H9 (cell line): ENCODE data around the gene FILIP1. TPM values are rescaled to one million over a fixed set of nuclear protein-coding genes. Genes with fewer than 3 reads are reported as not detected.

Source experiments
- DNase-seq: peaks from one replicate; pipeline ENCODE4 v3.0.0-alpha.2; 2017
- H2AFZ ChIP-seq: one replicate; pipeline ENCODE4 v1.6.1; 2013; ENCODE audit warnings: mild to moderate bottlenecking, low read length, control low read depth, moderate library complexity
- H2AK5ac ChIP-seq: 2 replicates; pipeline ENCODE4 v1.6.1; 2013; ENCODE audit warnings: low read length, control low read depth, mixed read lengths; ENCODE audit not compliant: insufficient read length
- H2BK120ac ChIP-seq: one replicate; pipeline ENCODE4 v1.6.1; 2013; ENCODE audit warnings: low read depth, mild to moderate bottlenecking, low read length, control low read depth, inconsistent platforms; ENCODE audit not compliant: poor library complexity, severe bottlenecking
- H2BK12ac ChIP-seq: 2 replicates; pipeline ENCODE4 v1.6.1; 2013; ENCODE audit warnings: low read length, control low read depth, mixed read lengths, low read depth; ENCODE audit not compliant: insufficient read length
- H2BK15ac ChIP-seq: 2 replicates; pipeline ENCODE4 v1.6.1; 2013; ENCODE audit warnings: low read depth, low read length, control low read depth
- H2BK20ac ChIP-seq: one replicate; pipeline ENCODE4 v1.6.1; 2013; ENCODE audit warnings: low read depth, mild to moderate bottlenecking, low read length, control low read depth, inconsistent platforms; ENCODE audit not compliant: poor library complexity, severe bottlenecking
- H2BK5ac ChIP-seq: 2 replicates; pipeline ENCODE4 v1.6.1; 2013; ENCODE audit warnings: low read length, control low read depth, mixed read lengths; ENCODE audit not compliant: insufficient read length
- H3K14ac ChIP-seq: 2 replicates; pipeline ENCODE4 v1.6.1; 2013; ENCODE audit warnings: low read length, control low read depth; ENCODE audit not compliant: insufficient read depth
- H3K18ac ChIP-seq: 2 replicates; pipeline ENCODE4 v1.6.1; 2013; ENCODE audit warnings: low read depth, mild to moderate bottlenecking, mixed read lengths, low read length, control low read depth; ENCODE audit not compliant: insufficient read length
- H3K23ac ChIP-seq: 2 replicates; pipeline ENCODE4 v1.6.1; 2013; ENCODE audit warnings: low read length, control low read depth, mixed read lengths, low read depth; ENCODE audit not compliant: insufficient read length
- H3K23me2 ChIP-seq: 2 replicates; pipeline ENCODE4 v1.6.1; 2013; ENCODE audit warnings: low read depth, mild to moderate bottlenecking, mixed read lengths, low read length, control low read depth; ENCODE audit not compliant: insufficient read length, poor library complexity, severe bottlenecking
- H3K27ac ChIP-seq: 2 replicates; pipeline ENCODE4 v1.5.1; 2013; ENCODE audit warnings: low read length, control low read depth, mixed read lengths, low read depth; ENCODE audit not compliant: insufficient read length
- H3K27me3 ChIP-seq: 2 replicates; pipeline ENCODE4 v1.6.1; 2013; ENCODE audit warnings: low read length, control low read depth, inconsistent platforms; ENCODE audit not compliant: insufficient read depth
- H3K4ac ChIP-seq: 2 replicates; pipeline ENCODE4 v1.6.1; 2013; ENCODE audit warnings: low read depth, mild to moderate bottlenecking, control low read depth, inconsistent platforms, low read length, moderate library complexity
- H3K4me1 ChIP-seq: 2 replicates; pipeline ENCODE4 v1.6.1; 2013; ENCODE audit warnings: low read length, control low read depth, inconsistent platforms; ENCODE audit not compliant: insufficient read depth
- H3K4me2 ChIP-seq: 2 replicates; pipeline ENCODE4 v1.6.1; 2013; ENCODE audit warnings: low read length, control low read depth, mixed read lengths; ENCODE audit not compliant: insufficient read length, insufficient read depth
- H3K56ac ChIP-seq: 2 replicates; pipeline ENCODE4 v1.6.1; 2013; ENCODE audit warnings: low read depth, mild to moderate bottlenecking, mixed read lengths, low read length, control low read depth; ENCODE audit not compliant: insufficient read length
- H3K79me1 ChIP-seq: 2 replicates; pipeline ENCODE4 v1.6.1; 2013; ENCODE audit warnings: low read depth, mild to moderate bottlenecking, moderate library complexity, low read length, control low read depth, inconsistent platforms; ENCODE audit not compliant: insufficient read depth, poor library complexity, severe bottlenecking
- H3K79me2 ChIP-seq: 2 replicates; pipeline ENCODE4 v1.6.1; 2013; ENCODE audit warnings: low read length, control low read depth, inconsistent platforms; ENCODE audit not compliant: insufficient read depth
- H3K9ac ChIP-seq: 2 replicates; pipeline ENCODE4 v1.6.1; 2013; ENCODE audit warnings: low read length, control low read depth, mixed read lengths; ENCODE audit not compliant: insufficient read length; ENCODE audit errors: extremely low read depth
- H3K9me3 ChIP-seq: one replicate; pipeline ENCODE4 v1.6.1; 2013; ENCODE audit warnings: low read depth, low read length, inconsistent platforms; ENCODE audit not compliant: control insufficient read depth
- H3T11ph ChIP-seq: one replicate; pipeline ENCODE4 v1.6.1; 2013; ENCODE audit warnings: mild to moderate bottlenecking, low read length, control low read depth, inconsistent platforms
- H4K20me1 ChIP-seq: one replicate; pipeline ENCODE4 v1.6.1; 2013; ENCODE audit not compliant: control insufficient read depth, insufficient read length, insufficient read depth
- H4K5ac ChIP-seq: 2 replicates; pipeline ENCODE4 v1.6.1; 2013; ENCODE audit warnings: low read depth, mild to moderate bottlenecking, mixed read lengths, low read length, control low read depth; ENCODE audit not compliant: insufficient read length
- H4K8ac ChIP-seq: replicated peaks from 2 replicates; pipeline ENCODE4 v1.6.1; 2013; ENCODE audit warnings: low read length, control low read depth, mixed read lengths, low read depth; ENCODE audit not compliant: insufficient read length
- H4K91ac ChIP-seq: 2 replicates; pipeline ENCODE4 v1.6.1; 2013; ENCODE audit warnings: low read depth, mild to moderate bottlenecking, moderate library complexity, mixed read lengths, low read length, control low read depth; ENCODE audit not compliant: insufficient read length
- H3K27ac Mint-ChIP-seq, 3 experiments: 2 replicates in 2 of 3; 3 replicates in 1 of 3; pipeline ENCODE4 v1.8.0; 2020 to 2021; ENCODE audit warnings: mixed read lengths in 3 of 3, mild to moderate bottlenecking in 1 of 3, moderate library complexity in 1 of 3
- H3K27me3 Mint-ChIP-seq: 2 replicates; pipeline ENCODE4 v1.8.0; 2021; ENCODE audit warnings: low read depth, mild to moderate bottlenecking, moderate library complexity, mixed read lengths
- H3K36me3 Mint-ChIP-seq, 3 experiments: 2 replicates in 2 of 3; 3 replicates in 1 of 3; pipeline ENCODE4 v1.8.0; 2020 to 2021; ENCODE audit warnings: low read depth in 3 of 3, mixed read lengths in 3 of 3; ENCODE audit not compliant: insufficient read depth in 1 of 3
- H3K4me1 Mint-ChIP-seq, 2 experiments: 2 replicates each; pipeline ENCODE4 v1.8.0; 2020; ENCODE audit warnings: mixed read lengths in 2 of 2
- H3K4me3 Mint-ChIP-seq, 2 experiments: 2 replicates in 1 of 2; 3 replicates in 1 of 2; pipeline ENCODE4 v1.8.0; 2020 to 2021; ENCODE audit warnings: mild to moderate bottlenecking in 2 of 2, mixed read lengths in 2 of 2, moderate library complexity in 1 of 2
- H3K9me3 Mint-ChIP-seq, 2 experiments: 2 replicates in 1 of 2; 3 replicates in 1 of 2; pipeline ENCODE4 v1.8.0; 2020; ENCODE audit warnings: mild to moderate bottlenecking in 2 of 2, mixed read lengths in 2 of 2, moderate library complexity in 1 of 2
- CTCF ChIP-seq: fragments of 200-600 bp; sonication (generic); conservative IDR thresholded peaks from 3 replicates; pipeline ENCODE4 v1.8.0; 2021; ENCODE audit warnings: antibody characterized with exemption, mild to moderate bottlenecking
- WGBS: extraction: QIAGEN DNeasy Blood & Tissue Kit; methylation state at CpG from one replicate; pipeline ENCODE4 v1.1.7; 2013; ENCODE audit warnings: missing lambda C conversion rate, low lambda C conversion rate, mixed read lengths; ENCODE audit not compliant: insufficient read length; ENCODE audit errors: extremely low coverage; 5-methylcytosine and 5-hydroxymethylcytosine counted together
- total RNA-seq: library from RNA; stranded (reverse); gene quantifications from 2 replicates; pipeline ENCODE4 v1.2.1, GENCODE V29; 2021

FILIP1 gene
- total RNA-seq, 1 experiment from 2014 or later: 10.5 TPM

GRCh38 chr6:75501756-75502155 is 8.2 kb upstream of the FILIP1 start:
- H4K8ac ChIP-seq: no peak overlapping the region
- no CpG with 5 or more reads among the region's 4 CpGs for WGBS
- H3K18ac ChIP-seq: no peak overlapping the region
- H3K14ac ChIP-seq: no peak overlapping the region
- no peaks in the 10 kb centered on the region for H3K9me3 ChIP-seq
- no peak overlapping the region for H3K4ac ChIP-seq
- H2BK12ac ChIP-seq: no peak overlapping the region
- no peak for DNase-seq
- no peak overlapping the region for H3K27ac ChIP-seq
- H3K56ac ChIP-seq: no peak overlapping the region
- H3K4me2 ChIP-seq: no peak overlapping the region
- no peaks in the 10 kb centered on the region for H3K23me2 ChIP-seq
- no peaks in the 10 kb centered on the region for H3K36me3 Mint-ChIP-seq
- no peak overlapping the region for H3T11ph ChIP-seq
- H4K20me1 ChIP-seq: no peaks in the 10 kb centered on the region
- H3K9me3 Mint-ChIP-seq: no peaks in the 10 kb centered on the region
- H2BK5ac ChIP-seq: no peak overlapping the region
- no peaks in the 10 kb centered on the region for H3K79me1 ChIP-seq
- no peaks in the 10 kb centered on the region; the same call in 1 of the 2 replicates for H3K4me1 ChIP-seq
- no peak for TF ChIP-seq CTCF
- H3K27ac Mint-ChIP-seq: peak overlapping the region in 1 of 3 experiments; percentile 66; a peak in 1 of 7 replicates
- peak overlapping the region; percentile 82 for H2AFZ ChIP-seq
- H2BK20ac ChIP-seq: no peak overlapping the region
- H4K5ac ChIP-seq: no peak overlapping the region
- no peaks in the 10 kb centered on the region for H3K27me3 ChIP-seq
- no peak overlapping the region for H2BK15ac ChIP-seq
- H3K4me1 Mint-ChIP-seq: peaks cover 14 to 17% of the 10 kb centered on the region in 2 experiments
- H3K27me3 Mint-ChIP-seq: no peaks in the 10 kb centered on the region; the same call in 1 of the 2 replicates
- no peak overlapping the region for H3K4me3 Mint-ChIP-seq
- no peak overlapping the region for H2AK5ac ChIP-seq
- no peak overlapping the region for H3K9ac ChIP-seq
- H3K23ac ChIP-seq: no peak overlapping the region
- H4K91ac ChIP-seq: no peak overlapping the region
- H2BK120ac ChIP-seq: no peak overlapping the region
- no peaks in the 10 kb centered on the region for H3K79me2 ChIP-seq
